ENCODE data around the gene ARHGAP26.

DNA sequence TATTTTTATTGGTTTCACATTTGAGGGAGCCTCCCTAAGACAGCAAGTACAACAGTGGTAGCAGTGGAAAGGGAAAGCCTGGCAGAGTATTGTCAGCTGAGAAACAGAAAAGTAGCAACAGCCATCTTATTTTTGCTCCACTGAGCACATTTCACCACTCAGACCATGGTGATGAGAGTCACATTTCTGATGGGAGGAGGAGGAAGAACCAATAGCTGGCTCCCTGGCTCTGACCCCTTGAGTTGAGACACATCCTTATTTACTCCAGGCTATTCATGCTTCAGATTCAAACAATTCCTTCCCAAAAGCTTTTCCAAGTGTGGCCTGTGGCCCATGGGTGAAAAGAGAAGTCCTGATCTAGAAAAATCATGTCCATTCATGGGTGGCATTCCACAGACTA, 236.3 kb downstream of the ARHGAP26 start:
- TF ChIP-seq SP1 (IDR thresholded peaks at IDR 0.05; ENCODE audit: low read depth) (no peak), TCF7L2 (IDR thresholded peaks at IDR 0.05; ENCODE audit: borderline replicate concordance, extremely low read depth, insufficient read depth, insufficient read length) (no peak), EZH2phosphoT487 (IDR thresholded peaks at IDR 0.05; ENCODE audit: borderline replicate concordance) (no peak), POLR2AphosphoS5 (IDR thresholded peaks at IDR 0.05; ENCODE audit: low read depth, low read length) (no peak), ELF1 (IDR thresholded peaks at IDR 0.05; ENCODE audit: borderline replicate concordance, low read depth) (no peak), ZFX (IDR thresholded peaks at IDR 0.05) (no peak), SIN3A (IDR thresholded peaks at IDR 0.05; ENCODE audit: low read depth) (no peak), POLR2A (IDR thresholded peaks at IDR 0.05; ENCODE audit: borderline replicate concordance, extremely low read depth, insufficient read depth, insufficient read length) (no peak), YY1 (IDR thresholded peaks at IDR 0.05; ENCODE audit: extremely low read depth, insufficient replicate concordance, low read depth, low read length) (no peak)
- TF ChIP-seq, protein P1, sequence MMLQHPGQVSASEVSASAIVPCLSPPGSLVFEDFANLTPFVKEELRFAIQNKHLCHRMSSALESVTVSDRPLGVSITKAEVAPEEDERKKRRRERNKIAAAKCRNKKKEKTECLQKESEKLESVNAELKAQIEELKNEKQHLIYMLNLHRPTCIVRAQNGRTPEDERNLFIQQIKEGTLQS (IDR thresholded peaks at IDR 0.05) = no peak
- TF ChIP-seq, protein P2, sequence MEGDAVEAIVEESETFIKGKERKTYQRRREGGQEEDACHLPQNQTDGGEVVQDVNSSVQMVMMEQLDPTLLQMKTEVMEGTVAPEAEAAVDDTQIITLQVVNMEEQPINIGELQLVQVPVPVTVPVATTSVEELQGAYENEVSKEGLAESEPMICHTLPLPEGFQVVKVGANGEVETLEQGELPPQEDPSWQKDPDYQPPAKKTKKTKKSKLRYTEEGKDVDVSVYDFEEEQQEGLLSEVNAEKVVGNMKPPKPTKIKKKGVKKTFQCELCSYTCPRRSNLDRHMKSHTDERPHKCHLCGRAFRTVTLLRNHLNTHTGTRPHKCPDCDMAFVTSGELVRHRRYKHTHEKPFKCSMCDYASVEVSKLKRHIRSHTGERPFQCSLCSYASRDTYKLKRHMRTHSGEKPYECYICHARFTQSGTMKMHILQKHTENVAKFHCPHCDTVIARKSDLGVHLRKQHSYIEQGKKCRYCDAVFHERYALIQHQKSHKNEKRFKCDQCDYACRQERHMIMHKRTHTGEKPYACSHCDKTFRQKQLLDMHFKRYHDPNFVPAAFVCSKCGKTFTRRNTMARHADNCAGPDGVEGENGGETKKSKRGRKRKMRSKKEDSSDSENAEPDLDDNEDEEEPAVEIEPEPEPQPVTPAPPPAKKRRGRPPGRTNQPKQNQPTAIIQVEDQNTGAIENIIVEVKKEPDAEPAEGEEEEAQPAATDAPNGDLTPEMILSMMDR (IDR thresholded peaks at IDR 0.05 in 2 of 3, conservative IDR thresholded peaks at IDR 0.05 in 1 of 3; ENCODE audit: borderline replicate concordance in 1 of 3, insufficient read depth in 1 of 3, low read depth in 2 of 3, low read length in 2 of 3) = no peak
- TF ChIP-seq, protein P3, sequence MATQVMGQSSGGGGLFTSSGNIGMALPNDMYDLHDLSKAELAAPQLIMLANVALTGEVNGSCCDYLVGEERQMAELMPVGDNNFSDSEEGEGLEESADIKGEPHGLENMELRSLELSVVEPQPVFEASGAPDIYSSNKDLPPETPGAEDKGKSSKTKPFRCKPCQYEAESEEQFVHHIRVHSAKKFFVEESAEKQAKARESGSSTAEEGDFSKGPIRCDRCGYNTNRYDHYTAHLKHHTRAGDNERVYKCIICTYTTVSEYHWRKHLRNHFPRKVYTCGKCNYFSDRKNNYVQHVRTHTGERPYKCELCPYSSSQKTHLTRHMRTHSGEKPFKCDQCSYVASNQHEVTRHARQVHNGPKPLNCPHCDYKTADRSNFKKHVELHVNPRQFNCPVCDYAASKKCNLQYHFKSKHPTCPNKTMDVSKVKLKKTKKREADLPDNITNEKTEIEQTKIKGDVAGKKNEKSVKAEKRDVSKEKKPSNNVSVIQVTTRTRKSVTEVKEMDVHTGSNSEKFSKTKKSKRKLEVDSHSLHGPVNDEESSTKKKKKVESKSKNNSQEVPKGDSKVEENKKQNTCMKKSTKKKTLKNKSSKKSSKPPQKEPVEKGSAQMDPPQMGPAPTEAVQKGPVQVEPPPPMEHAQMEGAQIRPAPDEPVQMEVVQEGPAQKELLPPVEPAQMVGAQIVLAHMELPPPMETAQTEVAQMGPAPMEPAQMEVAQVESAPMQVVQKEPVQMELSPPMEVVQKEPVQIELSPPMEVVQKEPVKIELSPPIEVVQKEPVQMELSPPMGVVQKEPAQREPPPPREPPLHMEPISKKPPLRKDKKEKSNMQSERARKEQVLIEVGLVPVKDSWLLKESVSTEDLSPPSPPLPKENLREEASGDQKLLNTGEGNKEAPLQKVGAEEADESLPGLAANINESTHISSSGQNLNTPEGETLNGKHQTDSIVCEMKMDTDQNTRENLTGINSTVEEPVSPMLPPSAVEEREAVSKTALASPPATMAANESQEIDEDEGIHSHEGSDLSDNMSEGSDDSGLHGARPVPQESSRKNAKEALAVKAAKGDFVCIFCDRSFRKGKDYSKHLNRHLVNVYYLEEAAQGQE (IDR thresholded peaks at IDR 0.05; ENCODE audit: low read depth) = no peak
- TF ChIP-seq, protein P4, sequence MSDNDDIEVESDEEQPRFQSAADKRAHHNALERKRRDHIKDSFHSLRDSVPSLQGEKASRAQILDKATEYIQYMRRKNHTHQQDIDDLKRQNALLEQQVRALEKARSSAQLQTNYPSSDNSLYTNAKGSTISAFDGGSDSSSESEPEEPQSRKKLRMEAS (IDR thresholded peaks at IDR 0.05) = no peak
